Activated naive CD8-positive, alpha-beta T cell treated with anti-CD3 and anti-CD28 coated beads, Interleukin-2, amount 10 ng/mL, durations not matched to agents 7 days and 5 days (primary cell): ENCODE measurements around the gene COX14. TPM values are rescaled to one million over a fixed set of nuclear protein-coding genes. Genes with fewer than 3 reads are reported as not detected.

Experiments
- ATAC-seq: fragments of 150-1000 bp; cut with Tn5 transposase; one replicate; pipeline ENCODE4 v1.10.0; 2021; ENCODE audit warnings: low read depth, moderate library complexity
- POLR2A ChIA-PET: fragments of 350-600 bp; sonication (Branson Sonifier 250); formaldehyde crosslinking; loops from one replicate; lab custom pipeline; 2021; ENCODE audit warnings: antibody characterized with exemption; lab: Charles Lee
- DNase-seq: peaks from one replicate; pipeline ENCODE4 v3.0.0; 2021
- H3K27ac Mint-ChIP-seq: one replicate; pipeline ENCODE4 v1.8.0; 2022; ENCODE audit warnings: mild to moderate bottlenecking, mixed read lengths
- H3K27me3 Mint-ChIP-seq: one replicate; pipeline ENCODE4 v1.8.0; 2022; ENCODE audit warnings: mild to moderate bottlenecking, moderate library complexity, mixed read lengths
- H3K36me3 Mint-ChIP-seq: one replicate; pipeline ENCODE4 v1.8.0; 2021; ENCODE audit warnings: mild to moderate bottlenecking, mixed read lengths
- H3K4me1 Mint-ChIP-seq: one replicate; pipeline ENCODE4 v1.8.0; 2021; ENCODE audit warnings: mixed read lengths
- H3K4me3 Mint-ChIP-seq: one replicate; pipeline ENCODE4 v1.8.0; 2022; ENCODE audit warnings: mild to moderate bottlenecking, moderate library complexity, mixed read lengths
- H3K9me3 Mint-ChIP-seq: one replicate; pipeline ENCODE4 v1.8.0; 2021; ENCODE audit warnings: mixed read lengths
- total RNA-seq, 2 experiments: library from RNA; stranded (reverse); gene quantifications; one replicate each; pipeline ENCODE4 v1.2.3, GENCODE V29; 2021

COX14 gene
- total RNA-seq, 2 experiments from 2014 or later = 47.5 to 54.2 TPM

GRCh38 chr12:50088577-50089335 lies 23.3 kb upstream of the COX14 start:
- Mint-ChIP-seq H3K4me3 (no peak overlapping the region), H3K36me3 (peaks cover 13% of the 10 kb centered on the region)

GRCh38 chr12:50089730-50090129 lies 22.3 kb upstream of the COX14 start:
- Mint-ChIP-seq H3K4me3 (no peak overlapping the region), H3K36me3 (peaks cover 13% of the 10 kb centered on the region), H3K4me1 (peaks cover 20% of the 10 kb centered on the region), H3K9me3 (no peaks in the 10 kb centered on the region), H3K27me3 (no peaks in the 10 kb centered on the region), H3K27ac (no peak overlapping the region)
- POLR2A ChIA-PET = interaction anchor here (1.3 kb wide), 1 partner anchor 77 kb away, joined by 5 read pairs; no protein-coding TSS in a partner anchor
- no peak for ATAC-seq
- no peak for DNase-seq

More at GRCh38 chr12:50088577-50089335, 23.3 kb upstream of the COX14 start:
- Mint-ChIP-seq H3K9me3 (no peaks in the 10 kb centered on the region), H3K27ac (no peak overlapping the region), H3K4me1 (peaks cover 20% of the 10 kb centered on the region), H3K27me3 (no peaks in the 10 kb centered on the region)
- DNase-seq (no peak), ATAC-seq (peak; percentile 22)
- POLR2A ChIA-PET = no interaction called here

- DNase-seq = no peak
- no peak for ATAC-seq
These were observed 21.6 kb upstream of the COX14 start for GRCh38 chr12:50090391-50090790.

GRCh38 chr12:50097952-50098351 lies 14.1 kb upstream of the COX14 start:
- POLR2A ChIA-PET = no interaction called here
- H3K4me1 Mint-ChIP-seq = no peaks in the 10 kb centered on the region
- H3K27ac Mint-ChIP-seq = no peak overlapping the region
- H3K9me3 Mint-ChIP-seq = no peaks in the 10 kb centered on the region
- ATAC-seq (no peak), DNase-seq (no peak)
- H3K36me3 Mint-ChIP-seq = peaks cover 36% of the 10 kb centered on the region
- no peaks in the 10 kb centered on the region for H3K27me3 Mint-ChIP-seq
- H3K4me3 Mint-ChIP-seq = no peak overlapping the region

More at GRCh38 chr12:50090391-50090790, 21.6 kb upstream of the COX14 start:
- Mint-ChIP-seq H3K27me3 (no peaks in the 10 kb centered on the region), H3K4me3 (no peak overlapping the region), H3K36me3 (peaks cover 16% of the 10 kb centered on the region), H3K27ac (no peak overlapping the region), H3K9me3 (no peaks in the 10 kb centered on the region), H3K4me1 (peaks cover 20% of the 10 kb centered on the region)
- POLR2A ChIA-PET = interaction anchor here (1.3 kb wide), 1 partner anchor 76 kb away, joined by 5 read pairs; no protein-coding TSS in a partner anchor

- no peaks in the 10 kb centered on the region for H3K27me3 Mint-ChIP-seq
- ATAC-seq = no peak
- H3K9me3 Mint-ChIP-seq = no peaks in the 10 kb centered on the region
- peaks cover 36% of the 10 kb centered on the region for H3K36me3 Mint-ChIP-seq
- POLR2A ChIA-PET = interaction anchor here (1.6 kb wide), 1 partner anchor 11 kb away, joined by 5 read pairs; no protein-coding TSS in a partner anchor
- H3K4me3 Mint-ChIP-seq = no peak overlapping the region
- H3K27ac Mint-ChIP-seq = no peak overlapping the region
- H3K4me1 Mint-ChIP-seq = no peaks in the 10 kb centered on the region
- DNase-seq = no peak
These were observed 12.6 kb upstream of the COX14 start for GRCh38 chr12:50099302-50100008.

- peaks cover 31% of the 10 kb centered on the region for H3K36me3 Mint-ChIP-seq
- POLR2A ChIA-PET = no interaction called here
- no peak overlapping the region for H3K27ac Mint-ChIP-seq
These were observed 11.5 kb upstream of the COX14 start for GRCh38 chr12:50100561-50100960.

GRCh38 chr12:50101663-50102062 lies 10.4 kb upstream of the COX14 start:
- ATAC-seq = no peak
- Mint-ChIP-seq H3K4me3 (no peak overlapping the region), H3K9me3 (no peaks in the 10 kb centered on the region), H3K4me1 (no peaks in the 10 kb centered on the region), H3K27me3 (no peaks in the 10 kb centered on the region), H3K27ac (no peak overlapping the region), H3K36me3 (peaks cover 21% of the 10 kb centered on the region)
- no peak for DNase-seq
- POLR2A ChIA-PET = interaction anchor here (2.9 kb wide), 1 partner anchor 10 kb away, joined by 12 read pairs; the partner anchor contains the start of gene COX14

More at GRCh38 chr12:50100561-50100960, 11.5 kb upstream of the COX14 start:
- Mint-ChIP-seq H3K27me3 (no peaks in the 10 kb centered on the region), H3K4me1 (no peaks in the 10 kb centered on the region), H3K4me3 (no peak overlapping the region), H3K9me3 (no peaks in the 10 kb centered on the region)
- no peak for ATAC-seq
- no peak for DNase-seq

GRCh38 chr12:50102131-50102531 lies 9.9 kb upstream of the COX14 start:
- H3K27me3 Mint-ChIP-seq = no peaks in the 10 kb centered on the region
- ATAC-seq = no peak
- H3K9me3 Mint-ChIP-seq = no peaks in the 10 kb centered on the region
- POLR2A ChIA-PET = interaction anchor here (2.9 kb wide), 1 partner anchor 10 kb away, joined by 12 read pairs; the partner anchor contains the start of gene COX14
- no peak overlapping the region for H3K4me3 Mint-ChIP-seq
- H3K4me1 Mint-ChIP-seq = no peaks in the 10 kb centered on the region
- H3K27ac Mint-ChIP-seq = no peak overlapping the region
- H3K36me3 Mint-ChIP-seq = peaks cover 18% of the 10 kb centered on the region
- DNase-seq = no peak

GRCh38 chr12:50102646-50103309 lies 9.3 kb upstream of the COX14 start:
- POLR2A ChIA-PET = interaction anchor here (0.5 to 2.9 kb wide), 2 partner anchors 9 to 72 kb away, joined by 6 to 12 read pairs; partner anchors contain the start of gene COX14

GRCh38 chr12:50103351-50103750 lies 8.7 kb upstream of the COX14 start:
- POLR2A ChIA-PET = interaction anchor here (0.5 to 2.9 kb wide), 2 partner anchors 9 to 72 kb away, joined by 6 to 12 read pairs; partner anchors contain the start of gene COX14
- Mint-ChIP-seq H3K4me1 (peaks cover 1% of the 10 kb centered on the region), H3K9me3 (no peaks in the 10 kb centered on the region), H3K27me3 (no peaks in the 10 kb centered on the region), H3K4me3 (no peak overlapping the region), H3K36me3 (peaks cover 9% of the 10 kb centered on the region), H3K27ac (no peak overlapping the region)
- DNase-seq (no peak), ATAC-seq (no peak)

More at GRCh38 chr12:50102646-50103309, 9.3 kb upstream of the COX14 start:
- Mint-ChIP-seq H3K4me3 (no peak overlapping the region), H3K27ac (no peak overlapping the region), H3K9me3 (no peaks in the 10 kb centered on the region), H3K4me1 (no peaks in the 10 kb centered on the region), H3K36me3 (peaks cover 15% of the 10 kb centered on the region), H3K27me3 (no peaks in the 10 kb centered on the region)
- no peak for ATAC-seq
- no peak for DNase-seq

GRCh38 chr12:50103767-50104321 lies 8.2 kb upstream of the COX14 start, which contains the start of gene GPD1:
Gene GPD1, plus strand, starts transcription at chr12:50104008. Its CDS starts 43 bp downstream, at chr12:50104051.
- peak; percentile 51 for ATAC-seq
- peaks cover 9% of the 10 kb centered on the region for H3K36me3 Mint-ChIP-seq
- no peak within 1 kb of the TSS for H3K4me3 Mint-ChIP-seq
- POLR2A ChIA-PET = interaction anchor here (2.9 kb wide), 1 partner anchor 8 kb away, joined by 12 read pairs; the partner anchor contains the start of gene COX14
- DNase-seq = no peak
- no peaks in the 10 kb centered on the region for H3K27me3 Mint-ChIP-seq
- H3K4me1 Mint-ChIP-seq = peaks cover 2% of the 10 kb centered on the region
- H3K27ac Mint-ChIP-seq = no peak within 1 kb of the TSS
- H3K9me3 Mint-ChIP-seq = no peaks in the 10 kb centered on the region
